Esophagus squamous epithelium (tissue), 5 donors: ENCODE results near the gene RBM28. TPM values are rescaled to one million over a fixed set of nuclear protein-coding genes. Genes with fewer than 3 reads are reported as not detected.

Experiments used
- DNase-seq: peaks from one replicate; lab custom pipeline; 2025; lab: John Stamatoyannopoulos, UW
- H3K27ac ChIP-seq, 4 donors: fragments of 200-600 bp; sonication (generic); one replicate each; pipeline ENCODE4 v1.5.1; 2016 to 2019; ENCODE audit warnings: mild to moderate bottlenecking in 1 of 4
- H3K27me3 ChIP-seq, 4 donors: fragments of 200-600 bp; sonication (generic); 1 replicate in 3 of 4; 2 replicates in 1 of 4; pipeline versions ENCODE4 v1.5.1 to v1.6.0; 2017 to 2021; ENCODE audit warnings: antibody characterized with exemption in 1 of 4
- H3K36me3 ChIP-seq, 3 donors: fragments of 200-600 bp; sonication (generic); one replicate each; pipeline ENCODE4 v1.5.1; 2016 to 2019
- H3K4me1 ChIP-seq, 3 donors: fragments of 200-600 bp; sonication (generic); one replicate each; pipeline ENCODE4 v1.5.1; 2017 to 2019
- H3K4me3 ChIP-seq, 4 donors: fragments of 200-600 bp; sonication (generic); 1 replicate in 3 of 4; 2 replicates in 1 of 4; pipeline ENCODE4 v1.5.1; 2016 to 2019; ENCODE audit warnings: mild to moderate bottlenecking in 2 of 4, moderate library complexity in 1 of 4
- H3K9me3 ChIP-seq, 3 donors: fragments of 200-600 bp; sonication (generic); one replicate each; pipeline ENCODE4 v1.5.1; 2016 to 2019
- CTCF ChIP-seq, 6 experiments: fragments of 450-650 bp in 4 of 6; fragments of 200-600 bp in 2 of 6; sonication (generic) in 2 of 6; IDR thresholded peaks; one replicate each; pipeline ENCODE4 v1.5.1; 2016 to 2019; ENCODE audit warnings: antibody characterized with exemption in 6 of 6, mild to moderate bottlenecking in 4 of 6, moderate library complexity in 4 of 6
- POLR2A ChIP-seq, 4 donors: fragments of 450-650 bp; IDR thresholded peaks; one replicate each; pipeline ENCODE4 v1.6.1; 2017; ENCODE audit warnings: antibody characterized with exemption in 4 of 4, mild to moderate bottlenecking in 4 of 4, moderate library complexity in 3 of 4
- WGBS, 2 donors: methylation state at CpG; one replicate each; pipeline ENCODE4 v1.1.5; 2018; 5-methylcytosine and 5-hydroxymethylcytosine counted together
- intact Hi-C: fragments of 100-400 bp; cut with DNase I; formaldehyde crosslinking; loops from one replicate; pipeline ENCODE4 v1.15.0; 2022
- total RNA-seq, 4 donors: library from RNA; depleted of rRNA; stranded (reverse); fragments of >200 nt; gene quantifications; one replicate each; pipeline ENCODE4 v1.1.0, GENCODE V29; 2016
- donor health status: DM: yes; HTN: yes; CAD: no.

RBM28 gene
- total RNA-seq, 4 donors from 2014 or later, result 12.9 to 28.8 (median 18.7) TPM

- Histone ChIP-seq H3K4me1 (peaks cover 5 to 33% (median 15%) of the 10 kb centered on the region in 3 donors), H3K36me3 (no peaks in the 10 kb centered on the region), H3K27ac (no peak overlapping the region), H3K9me3 (no peaks in the 10 kb centered on the region), H3K27me3 (peaks cover 0 to 50% (median 2%) of the 10 kb centered on the region in 4 donors), H3K4me3 (peak overlapping the region in 3 of 4 donors; percentile 16 to 61 (median 40))
- no peak for DNase-seq
- TF ChIP-seq CTCF (IDR thresholded peaks at IDR 0.05), result no peak
- TF ChIP-seq POLR2A (IDR thresholded peaks at IDR 0.05), result no peak
- WGBS, 2 donors, result 19 to 40% methylated on average over 6 to 13 of the region's 97 CpGs
- intact Hi-C loops, result no loop called here
These were observed 7.8 kb upstream of the RBM28 start for GRCh38 chr7:128351296-128352152.

GRCh38 chr7:128350708-128351295 is 7.1 kb upstream of the RBM28 start:
- H3K9me3 ChIP-seq, result no peaks in the 10 kb centered on the region
- H3K4me1 ChIP-seq, result peaks cover 5 to 33% (median 15%) of the 10 kb centered on the region in 3 donors
- H3K4me3 ChIP-seq, result no peak overlapping the region
- TF ChIP-seq POLR2A (IDR thresholded peaks at IDR 0.05), result no peak
- no peak for TF ChIP-seq CTCF (IDR thresholded peaks at IDR 0.05)
- WGBS, 2 donors, result 90% methylated on average over 10 of the region's 35 CpGs; no CpG with 5 or more reads in 1 of the 2 donors
- intact Hi-C loops, result no loop called here
- H3K27ac ChIP-seq, result no peak overlapping the region
- no peak for DNase-seq
- no peaks in the 10 kb centered on the region for H3K36me3 ChIP-seq
- H3K27me3 ChIP-seq, result peaks cover 0 to 50% (median 2%) of the 10 kb centered on the region in 4 donors

GRCh38 chr7:128349466-128349825 is 5.7 kb upstream of the RBM28 start:
- H3K27ac ChIP-seq, result no peak overlapping the region
- no peaks in the 10 kb centered on the region for H3K36me3 ChIP-seq
- WGBS, 2 donors, result 21 to 27% methylated on average over 4 of the region's 4 CpGs
- H3K9me3 ChIP-seq, result no peaks in the 10 kb centered on the region
- H3K4me1 ChIP-seq, result peaks cover 5 to 33% (median 15%) of the 10 kb centered on the region in 3 donors
- intact Hi-C loops, result loop anchor here (5.0 kb wide), 1 partner anchor 38 kb away; no protein-coding TSS in a partner anchor
- peaks cover 0 to 46% (median 2%) of the 10 kb centered on the region in 4 donors for H3K27me3 ChIP-seq
- DNase-seq, result no peak
- TF ChIP-seq POLR2A (IDR thresholded peaks at IDR 0.05) (no peak), CTCF (IDR thresholded peaks at IDR 0.05) (no peak)
- no peak overlapping the region for H3K4me3 ChIP-seq

GRCh38 chr7:128347647-128348097 is 4.0 kb upstream of the RBM28 start:
- DNase-seq, result no peak

More at GRCh38 chr7:128347647-128348097, 4.0 kb upstream of the RBM28 start:
- WGBS, 2 donors, result 0 to 8% methylated on average over 2 of the region's 2 CpGs
- H3K27me3 ChIP-seq, result peaks cover 0 to 28% (median 2%) of the 10 kb centered on the region in 4 donors
- TF ChIP-seq CTCF (IDR thresholded peaks at IDR 0.05) (peak in 5 of 6 experiments; percentile 55 to 76 (median 65)), POLR2A (IDR thresholded peaks at IDR 0.05) (no peak)
- peaks cover 10 to 48% (median 23%) of the 10 kb centered on the region in 3 donors for H3K4me1 ChIP-seq
- H3K36me3 ChIP-seq, result no peaks in the 10 kb centered on the region
- H3K27ac ChIP-seq, result no peak overlapping the region
- H3K9me3 ChIP-seq, result no peaks in the 10 kb centered on the region
- no peak overlapping the region for H3K4me3 ChIP-seq
- intact Hi-C loops, result loop anchor here (5.0 kb wide), 1 partner anchor 40 kb away; no protein-coding TSS in a partner anchor
